NCI-H128 (cell line): ENCODE measurements around the gene UACA.
"Not testable (repeated sequence)": the region's sequence is repeated elsewhere in the genome, so short reads cannot be mapped to it uniquely, and the experiment has no call there.

ENCODE experiments used
- DNase-seq: peaks from one replicate; lab custom pipeline; 2025; ENCODE audit not compliant: unreplicated experiment; lab: John Stamatoyannopoulos, UW

Gene UACA

GRCh38 chr15:70672081-70672480 lies 91.3 kb downstream of the UACA start:
- DNase-seq, result no peak

- DNase-seq, result no peak
Observed at GRCh38 chr15:70670680-70671079, 92.7 kb downstream of the UACA start.

GRCh38 chr15:70669966-70670658 lies 93.2 kb downstream of the UACA start:
- no peak for DNase-seq

- DNase-seq, result no peak
Observed at GRCh38 chr15:70669006-70669602, 94.3 kb downstream of the UACA start.

- no peak for DNase-seq
Observed at GRCh38 chr15:70665599-70665998, 97.8 kb downstream of the UACA start.

- no peak for DNase-seq
Observed at GRCh38 chr15:70664494-70664893, 98.9 kb downstream of the UACA start.

- not testable (repeated sequence) for DNase-seq
Observed at GRCh38 chr15:70663069-70663468, 100.3 kb downstream of the UACA start.

- no peak for DNase-seq
Observed at GRCh38 chr15:70659662-70660061, 103.7 kb downstream of the UACA start.

- DNase-seq, result no peak
Observed at GRCh38 chr15:70658641-70659040, 104.7 kb downstream of the UACA start.

- DNase-seq, result no peak
Observed at GRCh38 chr15:70653426-70653825, 109.9 kb downstream of the UACA start.

- no peak for DNase-seq
Observed at GRCh38 chr15:70652341-70652740, 111.0 kb downstream of the UACA start.

- no peak for DNase-seq
Observed at GRCh38 chr15:70651303-70651845, 112.0 kb downstream of the UACA start.

- DNase-seq, result no peak
Observed at GRCh38 chr15:70650567-70651302, 112.6 kb downstream of the UACA start.

- no peak for DNase-seq
Observed at GRCh38 chr15:70647396-70647795, 116.0 kb downstream of the UACA start.

- no peak for DNase-seq
Observed at GRCh38 chr15:70646169-70646568, 117.2 kb downstream of the UACA start.

GRCh38 chr15:70643783-70644125 lies 119.6 kb downstream of the UACA start:
- DNase-seq, result no peak

GRCh38 chr15:70643106-70643782 lies 120.1 kb downstream of the UACA start:
- DNase-seq, result no peak

GRCh38 chr15:70636540-70637165 lies 126.7 kb downstream of the UACA start:
- DNase-seq, result no peak

- DNase-seq, result no peak
Observed at GRCh38 chr15:70635895-70636294, 127.5 kb downstream of the UACA start.

- DNase-seq, result no peak
Observed at GRCh38 chr15:70633991-70634390, 129.4 kb downstream of the UACA start.
